OCI-LY1 (cell line): ENCODE measurements around the gene ELOVL2.

Experiments
- CTCF ChIP-seq: fragments of 200-600 bp; sonication (generic), shearing (Covaris generic); IDR thresholded peaks from 2 replicates; pipeline ENCODE4 v1.5.1; 2017; ENCODE audit warnings: mild to moderate bottlenecking, antibody characterized with exemption, low read length, moderate library complexity, mixed read lengths
- EZH2 ChIP-seq: fragments of 200-600 bp; sonication (generic), shearing (Covaris generic); IDR thresholded peaks from 2 replicates; pipeline ENCODE4 v1.8.0; 2017; ENCODE audit warnings: borderline replicate concordance, mixed run types, mild to moderate bottlenecking, antibody characterized with exemption, low read length, moderate library complexity, mixed read lengths

DNA sequence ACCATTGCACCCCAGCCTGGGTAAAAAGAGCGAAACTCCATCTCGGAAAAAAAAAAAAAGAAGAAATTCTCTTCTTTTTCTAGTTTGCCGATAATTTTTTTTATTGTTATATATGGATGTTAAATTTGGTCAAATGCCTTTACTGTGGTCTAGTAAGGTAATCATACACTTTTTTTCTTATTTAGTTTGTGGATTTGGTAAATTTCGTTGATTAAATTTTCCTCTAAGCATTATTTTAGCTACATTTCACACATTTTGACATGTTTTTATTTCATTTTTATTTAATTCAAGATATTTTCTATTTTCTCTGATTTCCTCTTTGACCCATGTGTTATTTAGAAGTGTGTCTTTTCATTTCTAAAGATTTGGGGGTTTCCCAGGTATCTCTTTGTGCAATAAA is 18.0 kb upstream of the ELOVL2 start:
- TF ChIP-seq CTCF (no peak), EZH2 (no peak)
